Smooth muscle cell of the brain vasculature (primary cell): ENCODE measurements around the gene SLC6A18.

ENCODE experiments used
- DNase-seq: peaks from one replicate; pipeline ENCODE4 v3.0.0-alpha.2; 2012; ENCODE audit warnings: low read depth, low spot score

SLC6A18 gene

GRCh38 chr5:1203311-1203967, 21.7 kb upstream of the SLC6A18 start:
- no peak for DNase-seq

DNA sequence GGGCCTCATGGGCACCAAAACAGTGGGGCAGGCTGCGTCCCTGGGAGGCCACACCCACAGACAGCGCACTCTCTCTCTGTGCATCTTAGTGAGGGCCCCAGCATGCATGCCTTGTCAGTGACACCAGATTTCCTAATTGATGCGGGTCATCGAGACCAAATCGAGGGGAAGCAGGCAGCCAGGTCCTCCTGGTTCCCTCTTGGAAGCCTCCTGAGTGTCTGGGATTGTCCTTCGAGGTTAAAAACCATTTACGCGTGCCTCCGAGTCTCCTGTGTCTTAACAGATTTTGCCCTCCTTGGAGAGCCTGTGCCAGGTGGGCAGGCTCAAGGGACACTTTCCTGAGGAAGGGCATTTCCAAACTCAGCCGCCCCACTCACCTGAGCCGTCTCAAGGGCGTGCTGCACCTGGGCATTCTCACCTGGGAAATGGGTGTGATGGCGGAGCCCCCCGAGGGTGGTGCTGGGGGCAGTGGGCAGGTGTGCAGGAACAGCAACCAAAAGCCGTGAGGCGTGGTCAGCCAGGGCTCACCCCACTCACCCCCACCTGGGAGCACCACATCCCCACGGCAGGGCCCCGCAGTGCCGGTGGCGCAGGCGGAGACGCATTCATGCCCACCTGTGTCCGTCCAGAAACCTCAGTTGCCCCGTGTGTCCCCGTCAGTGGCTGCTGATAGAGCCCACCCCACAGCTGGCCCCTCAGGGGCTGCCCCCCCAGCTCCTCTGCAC, 21.1 kb upstream of the SLC6A18 start:
- no peak for DNase-seq

DNA sequence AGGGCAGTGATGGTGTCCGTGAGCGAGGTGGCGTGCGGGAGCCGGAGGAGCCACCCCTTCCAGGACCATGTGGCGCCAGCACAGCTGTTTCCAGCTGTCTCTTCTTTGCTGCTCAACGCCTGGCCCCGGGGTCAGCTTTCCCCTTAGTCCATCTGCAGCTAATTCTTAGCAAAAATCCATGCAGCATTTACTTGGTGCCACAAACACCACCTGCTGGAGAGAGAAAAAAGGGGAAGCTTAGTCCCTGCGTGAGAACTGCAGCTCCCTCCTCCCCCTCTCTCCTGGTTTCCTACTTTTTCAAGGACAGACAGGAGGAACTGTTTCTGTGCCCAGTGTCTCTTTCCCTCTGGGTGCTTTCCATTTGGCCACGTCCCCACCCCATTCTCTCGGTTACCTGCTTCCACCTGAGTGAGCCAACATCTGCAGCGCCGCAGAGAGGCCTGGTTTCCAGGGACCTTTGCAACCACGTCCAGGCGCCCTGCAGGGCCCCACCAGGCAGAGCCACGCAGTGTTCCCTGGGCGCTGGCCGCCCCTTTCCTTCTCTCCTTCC, 20.4 kb upstream of the SLC6A18 start:
- no peak for DNase-seq

DNA sequence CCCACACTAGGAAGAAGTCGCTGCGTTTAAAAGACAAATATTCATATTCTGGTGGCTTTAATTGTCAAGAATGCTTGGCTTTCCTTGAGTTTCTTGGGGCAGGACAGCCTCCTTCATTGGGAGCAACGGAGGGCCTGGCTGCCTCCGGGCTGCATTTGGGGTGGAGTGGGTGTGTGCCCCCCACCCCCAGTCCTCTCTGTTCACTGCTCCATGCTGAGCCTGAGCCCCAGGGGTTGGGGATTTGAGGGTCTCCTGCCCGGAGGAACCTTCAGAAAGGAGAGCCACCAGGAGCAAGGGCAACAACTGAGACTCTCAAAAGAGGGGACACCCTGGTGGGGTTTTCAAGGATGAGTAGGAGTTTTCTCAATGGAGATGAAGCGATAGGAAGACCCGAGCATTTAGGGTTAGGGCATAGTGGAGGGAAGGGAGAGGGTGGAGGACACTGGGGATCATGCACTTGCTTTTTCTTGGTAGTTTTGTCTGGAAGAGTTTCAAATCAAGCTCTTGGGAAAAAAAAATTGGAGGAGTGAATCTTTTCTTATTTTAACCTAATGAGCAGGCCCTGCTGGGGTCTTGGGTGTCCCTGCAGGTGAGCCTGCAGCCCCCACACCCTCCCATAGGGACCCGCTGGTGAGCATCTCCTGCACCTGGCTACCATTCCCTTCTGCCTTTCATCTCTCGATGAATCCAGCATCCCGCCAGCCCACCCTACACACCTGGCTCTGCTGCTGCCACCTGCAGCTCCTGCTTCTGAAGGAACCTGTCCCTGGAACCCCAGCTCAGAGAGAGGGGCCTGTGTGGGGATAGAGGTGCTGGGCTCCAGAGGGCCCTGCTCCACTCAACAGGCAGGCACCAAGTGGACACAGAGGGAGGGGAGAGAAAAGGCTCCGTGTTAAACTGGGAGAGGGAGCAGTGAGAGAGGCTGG, 19.7 kb upstream of the SLC6A18 start:
- DNase-seq: no peak

DNA sequence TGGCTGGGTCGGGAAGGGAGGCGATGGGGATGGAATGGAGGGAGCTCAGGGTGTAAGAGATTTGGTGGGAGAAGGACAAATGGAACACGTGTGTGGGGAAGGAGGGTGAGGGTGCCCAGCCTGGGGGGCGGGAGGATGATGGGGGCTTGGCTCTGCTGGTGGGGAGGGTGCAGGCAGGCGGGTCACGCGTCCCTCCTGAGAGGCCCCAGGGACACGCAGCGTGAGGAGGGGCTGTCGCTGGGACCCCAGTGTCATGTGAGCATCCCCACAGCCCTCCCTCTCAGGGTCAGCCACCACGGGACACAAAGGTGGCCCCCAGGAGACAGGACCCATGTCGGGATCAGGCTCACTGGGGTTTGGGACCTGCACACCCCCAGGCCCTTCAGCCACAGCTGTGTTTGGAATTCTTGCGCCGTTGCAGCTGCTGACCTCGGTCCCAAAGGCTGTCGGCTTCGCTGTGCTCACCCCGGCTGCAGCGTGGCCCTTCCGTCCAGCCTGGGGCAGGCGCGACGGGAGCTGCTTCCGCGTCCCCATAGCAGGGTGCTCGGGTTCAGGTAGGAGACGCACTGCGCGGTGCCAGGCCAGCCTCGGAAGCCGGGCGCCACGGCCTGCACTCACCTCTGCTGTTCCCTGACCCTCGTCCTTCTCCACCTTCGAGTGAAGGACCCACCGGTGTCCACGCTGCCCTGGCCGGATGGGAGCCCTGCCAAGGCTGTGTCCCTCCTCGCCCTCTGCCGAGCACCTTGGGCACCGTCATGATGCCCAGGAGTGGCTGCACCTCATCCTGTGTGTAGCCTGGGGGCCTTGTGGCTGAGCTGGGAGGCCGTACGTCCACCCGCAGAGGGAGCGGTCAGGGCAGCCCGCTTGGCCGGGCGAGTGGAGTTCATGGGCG, 18.4 kb upstream of the SLC6A18 start:
- DNase-seq: no peak

GRCh38 chr5:1207555-1207954, 17.6 kb upstream of the SLC6A18 start:
- DNase-seq: no peak

DNA sequence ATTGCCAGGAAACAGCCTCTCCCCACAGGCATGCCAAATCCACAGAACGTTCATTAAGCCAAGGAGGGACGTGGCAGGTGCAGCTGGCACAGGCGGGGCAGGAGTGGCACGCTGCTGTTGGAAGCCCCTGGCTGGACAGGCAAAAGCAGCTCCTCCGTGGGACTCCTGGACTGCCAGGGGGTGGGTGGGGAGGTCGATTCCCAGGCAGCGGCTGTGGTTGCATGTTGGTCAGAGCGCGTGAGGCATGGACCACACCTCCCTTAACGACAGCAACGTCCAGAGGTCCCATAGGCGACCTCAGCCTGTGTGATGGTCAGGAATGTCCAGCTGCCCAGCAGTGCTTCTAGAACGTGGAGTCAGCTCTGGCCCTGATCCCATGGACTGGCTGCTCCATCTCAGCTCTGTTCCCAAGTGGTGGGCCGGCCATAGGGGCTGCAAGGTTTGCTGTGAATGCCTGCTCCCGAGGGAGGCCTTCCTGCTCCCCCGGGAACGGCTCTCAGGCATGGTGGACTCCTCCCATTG, 16.9 kb upstream of the SLC6A18 start:
- DNase-seq: no peak

- no peak for DNase-seq
Measured at GRCh38 chr5:1208743-1209488, 16.3 kb upstream of the SLC6A18 start.

DNA sequence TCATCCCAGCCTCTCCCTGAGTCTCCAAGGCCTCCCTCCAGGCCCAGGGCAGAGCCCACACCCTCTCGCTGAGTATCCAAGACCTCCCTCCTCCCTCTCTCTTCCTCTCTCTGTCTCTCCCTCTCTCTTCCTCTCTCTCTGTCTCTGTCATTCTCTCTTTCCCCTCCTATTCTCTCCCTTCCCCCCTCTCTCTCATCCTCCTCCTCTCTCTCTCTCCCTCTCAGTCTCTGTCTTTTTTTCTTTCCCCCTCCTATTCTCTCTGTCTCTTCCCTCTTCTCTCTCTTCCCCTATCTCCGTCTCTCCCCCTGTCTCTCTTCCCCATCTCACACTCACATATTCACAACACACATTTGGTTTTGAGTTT, 15.7 kb upstream of the SLC6A18 start:
- DNase-seq: no peak

DNA sequence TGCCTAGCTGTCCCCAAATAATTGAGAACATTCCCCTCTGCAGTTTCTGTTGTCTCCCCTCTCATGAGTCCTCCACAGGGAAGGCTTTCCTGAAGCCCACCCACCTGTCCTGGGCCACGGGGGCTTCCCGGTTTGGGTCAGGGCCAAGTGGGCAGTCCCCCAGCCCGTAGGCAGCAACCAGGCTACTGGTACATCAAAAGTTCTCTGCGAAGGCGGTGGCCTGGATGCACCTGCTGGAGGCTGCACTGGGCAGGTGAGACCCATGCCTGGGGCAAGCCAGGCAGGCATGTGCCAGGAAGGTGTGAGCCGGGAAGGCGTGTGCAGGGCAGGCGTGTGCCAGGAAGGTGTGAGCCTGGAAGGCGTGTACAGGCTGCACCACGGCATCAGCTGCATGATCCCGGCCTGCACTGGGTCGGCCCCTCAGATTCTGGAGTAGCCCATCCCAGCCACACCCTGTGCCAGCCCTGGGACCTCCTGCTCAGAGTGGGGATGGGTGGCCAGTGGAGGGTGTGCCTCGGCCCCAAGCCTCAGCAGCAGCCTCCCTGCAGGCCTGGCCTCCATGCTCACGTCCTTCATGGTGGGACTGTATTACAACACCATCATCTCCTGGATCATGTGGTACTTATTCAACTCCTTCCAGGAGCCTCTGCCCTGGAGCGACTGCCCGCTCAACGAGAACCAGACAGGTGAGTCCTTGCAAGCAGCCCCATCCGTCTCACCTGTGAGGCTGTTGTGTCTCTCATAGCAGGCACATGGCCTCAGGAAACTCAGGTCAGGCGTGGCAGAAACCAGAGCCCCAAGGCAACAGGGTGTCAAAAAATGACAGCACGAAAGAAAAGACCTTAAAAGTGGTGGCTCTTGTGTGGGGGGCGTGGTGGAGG, 15.0 kb upstream of the SLC6A18 start:
- DNase-seq: no peak

DNA sequence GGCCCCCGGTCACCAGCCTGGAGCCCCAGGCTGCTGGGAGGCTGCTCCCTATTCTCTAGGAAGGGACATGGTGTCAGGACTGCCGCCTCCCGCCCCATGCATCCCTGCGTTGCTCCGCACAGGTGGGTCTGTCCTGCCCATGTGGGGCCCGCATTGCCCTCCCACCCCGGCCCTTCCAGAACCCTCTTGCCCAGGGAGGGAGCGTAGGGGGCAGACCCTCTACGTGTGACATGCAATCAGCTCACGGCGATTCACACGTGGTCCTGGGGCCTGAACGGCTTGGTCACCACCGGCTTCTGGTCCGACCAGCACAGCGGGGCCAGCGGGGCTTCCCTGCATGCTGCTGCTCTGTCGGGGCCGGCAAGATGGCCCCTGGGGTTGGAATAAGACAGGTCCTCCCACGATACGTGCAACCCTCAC, 14.3 kb upstream of the SLC6A18 start:
- no peak for DNase-seq

- DNase-seq: no peak
Measured at GRCh38 chr5:1211701-1212100, 13.5 kb upstream of the SLC6A18 start.

DNA sequence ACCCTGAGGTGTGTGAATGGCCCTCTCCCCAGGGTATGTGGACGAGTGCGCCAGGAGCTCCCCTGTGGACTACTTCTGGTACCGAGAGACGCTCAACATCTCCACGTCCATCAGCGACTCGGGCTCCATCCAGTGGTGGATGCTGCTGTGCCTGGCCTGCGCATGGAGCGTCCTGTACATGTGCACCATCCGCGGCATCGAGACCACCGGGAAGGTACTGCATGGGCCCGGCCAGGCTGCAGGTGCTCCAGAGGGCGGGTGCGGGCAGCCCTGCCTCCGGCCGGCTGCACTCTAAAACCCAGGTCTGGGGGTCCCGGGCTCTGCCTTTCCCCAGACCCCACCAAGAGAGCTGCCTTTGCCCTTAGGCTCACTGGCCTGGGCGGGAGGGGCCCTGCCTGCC, 12.9 kb upstream of the SLC6A18 start:
- no peak for DNase-seq

DNA sequence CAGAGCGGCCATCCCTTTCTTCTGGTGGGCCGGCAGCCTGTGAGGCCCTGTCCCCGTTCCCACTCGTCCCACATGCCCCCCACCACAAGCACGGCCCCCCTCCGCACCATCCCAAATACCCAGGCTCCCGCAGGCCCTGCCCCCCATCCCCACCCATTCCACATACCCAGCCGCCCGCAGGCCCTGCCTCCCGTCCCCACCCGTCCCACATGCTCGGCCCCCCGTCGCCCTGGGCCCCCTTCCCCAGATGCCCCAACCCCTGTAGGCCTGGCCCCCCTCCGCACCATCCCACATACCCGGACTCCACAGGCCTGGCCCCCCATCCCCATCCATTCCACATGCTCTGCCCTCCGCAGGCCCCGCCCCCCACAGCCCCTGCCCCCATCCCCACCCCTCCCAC, 12.3 kb upstream of the SLC6A18 start:
- no peak for DNase-seq

GRCh38 chr5:1213508-1214162, 11.5 kb upstream of the SLC6A18 start:
- DNase-seq: no peak

DNA sequence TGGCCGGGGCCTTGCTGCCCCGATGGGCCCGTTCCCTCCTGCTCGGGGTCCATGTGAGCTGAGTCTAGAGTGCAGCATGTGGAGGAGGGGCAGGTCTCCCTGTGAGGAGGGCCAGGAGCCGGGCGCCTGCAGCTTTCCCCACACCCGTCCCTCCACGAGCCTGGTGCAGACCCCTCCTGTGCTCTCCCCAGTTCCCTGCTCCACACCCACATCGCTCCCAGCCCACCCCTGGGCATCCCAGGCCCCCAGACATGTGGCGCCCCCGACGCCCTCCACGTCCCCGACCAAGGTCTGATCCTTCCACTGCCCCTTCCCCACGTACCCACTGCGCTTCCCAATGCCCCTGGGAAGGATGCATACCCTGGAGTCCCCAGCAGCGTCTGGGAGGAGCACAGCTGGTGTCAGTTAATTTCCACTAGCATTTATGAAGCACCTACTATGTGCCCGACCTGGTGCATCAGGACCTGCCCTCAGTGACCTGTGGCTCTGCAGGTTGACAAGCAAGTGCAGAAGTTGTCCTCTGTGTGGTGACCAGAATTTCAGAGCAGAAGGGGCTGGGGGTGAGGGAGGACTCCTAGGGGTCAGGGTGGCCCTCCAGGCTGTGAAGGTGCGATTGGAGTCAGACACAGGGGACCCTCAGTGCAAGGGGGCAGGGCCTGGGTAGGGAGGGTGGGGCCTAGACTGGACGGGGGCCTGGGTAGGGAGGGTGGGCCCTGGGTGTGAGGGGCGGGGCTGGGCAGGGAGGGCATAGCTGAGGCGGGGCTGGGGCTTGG, 10.8 kb upstream of the SLC6A18 start:
- no peak for DNase-seq

GRCh38 chr5:1214936-1215220, 10.3 kb upstream of the SLC6A18 start:
- no peak for DNase-seq
